ENCODE data around the gene MRPL24.
A peak's percentile ranks its signal among the peaks of the same experiment; 100 is the strongest.

MRPL24 gene

GRCh38 chr1:156733989-156734584 is 6.8 kb downstream of the MRPL24 start:
- no peak overlapping the region for H3K4me3 ChIP-seq (ENCODE audit: low read length)
- peaks cover 3% of the 10 kb centered on the region; the same call in 1 of the 2 replicates for H3K4me1 ChIP-seq (ENCODE audit: low read length)
- no peak for DNase-seq
- no peaks in the 10 kb centered on the region for H4K20me1 ChIP-seq (ENCODE audit: insufficient read depth, low read length)
- H3K9me2 ChIP-seq (replicated peaks; ENCODE audit: insufficient read depth, low read length), result no peaks in the 10 kb centered on the region
- H3K4me2 ChIP-seq (ENCODE audit: low read depth, low read length), result no peak overlapping the region
- no peak overlapping the region for H2AFZ ChIP-seq (ENCODE audit: low read length)
- H3F3A ChIP-seq (ENCODE audit: insufficient read depth, low read length), result peaks cover 12% of the 10 kb centered on the region
- TF ChIP-seq EZH2phosphoT487 (IDR thresholded peaks at IDR 0.05; ENCODE audit: low read length) (no peak), CTCF (IDR thresholded peaks at IDR 0.05; ENCODE audit: low read length) (no peak), EZH2 (optimal IDR thresholded peaks at IDR 0.05; ENCODE audit: low read depth, low read length) (no peak)
- no peak overlapping the region for H3K9ac ChIP-seq (ENCODE audit: low read length)
- no peaks in the 10 kb centered on the region for H3K36me3 ChIP-seq (replicated peaks; ENCODE audit: insufficient read depth, low read length)
- no peaks in the 10 kb centered on the region for H3K9me3 ChIP-seq (replicated peaks; ENCODE audit: insufficient read depth, low read length)
- H3K27ac ChIP-seq (ENCODE audit: low read length), result no peak overlapping the region
- H3K27me3 ChIP-seq (replicated peaks; ENCODE audit: insufficient read depth, low read length), result no peaks in the 10 kb centered on the region
- H3K79me2 ChIP-seq (ENCODE audit: low read length), result peaks cover 19% of the 10 kb centered on the region

- Histone ChIP-seq H3K79me2 (ENCODE audit: low read length) (peaks cover 60% of the 10 kb centered on the region), H3K9ac (ENCODE audit: low read length) (peak within 1 kb of the TSS; percentile 85), H2AFZ (ENCODE audit: low read length) (peak within 1 kb of the TSS; percentile 90), H3F3A (ENCODE audit: insufficient read depth, low read length) (peaks cover 32% of the 10 kb centered on the region), H3K4me3 (ENCODE audit: low read length) (peak within 1 kb of the TSS; percentile 95), H3K4me2 (ENCODE audit: low read depth, low read length) (peak within 1 kb of the TSS; percentile 97), H3K9me2 (replicated peaks; ENCODE audit: insufficient read depth, low read length) (no peaks in the 10 kb centered on the region), H3K4me1 (ENCODE audit: low read length) (peaks cover 16% of the 10 kb centered on the region), H3K27ac (ENCODE audit: low read length) (peak within 1 kb of the TSS; percentile 56), H3K36me3 (replicated peaks; ENCODE audit: insufficient read depth, low read length) (peaks cover 7% of the 10 kb centered on the region), H3K9me3 (replicated peaks; ENCODE audit: insufficient read depth, low read length) (no peaks in the 10 kb centered on the region), H4K20me1 (ENCODE audit: insufficient read depth, low read length) (peaks cover 18% of the 10 kb centered on the region), H3K27me3 (replicated peaks; ENCODE audit: insufficient read depth, low read length) (no peaks in the 10 kb centered on the region)
- TF ChIP-seq CTCF (IDR thresholded peaks at IDR 0.05; ENCODE audit: low read length), result no peak
- no peak for TF ChIP-seq EZH2 (optimal IDR thresholded peaks at IDR 0.05; ENCODE audit: low read depth, low read length)
- no peak for TF ChIP-seq EZH2phosphoT487 (IDR thresholded peaks at IDR 0.05; ENCODE audit: low read length)
- DNase-seq, result peak; percentile 100
These were observed 12.1 kb downstream of the MRPL24 start, which contains the start of gene ISG20L2 for GRCh38 chr1:156728599-156729462. Gene ISG20L2 (minus strand): TSS chr1:156728766. CDS start chr1:156727652, 1,114 bp downstream.

GRCh38 chr1:156727926-156728598 is 12.8 kb downstream of the MRPL24 start, which contains the start of gene METTL25B:
Gene METTL25B (plus strand): TSS chr1:156728469. CDS start chr1:156729105, 636 bp downstream.
- no peak for TF ChIP-seq EZH2phosphoT487 (IDR thresholded peaks at IDR 0.05; ENCODE audit: low read length)
- TF ChIP-seq CTCF (IDR thresholded peaks at IDR 0.05; ENCODE audit: low read length), result no peak
- TF ChIP-seq EZH2 (optimal IDR thresholded peaks at IDR 0.05; ENCODE audit: low read depth, low read length), result no peak
- peak; percentile 93 for DNase-seq
- peak within 1 kb of the TSS; percentile 85 for H3K9ac ChIP-seq (ENCODE audit: low read length)
- H3K4me1 ChIP-seq (ENCODE audit: low read length), result peaks cover 16% of the 10 kb centered on the region
- H3K9me2 ChIP-seq (replicated peaks; ENCODE audit: insufficient read depth, low read length), result no peaks in the 10 kb centered on the region
- H4K20me1 ChIP-seq (ENCODE audit: insufficient read depth, low read length), result peaks cover 21% of the 10 kb centered on the region
- H3K4me2 ChIP-seq (ENCODE audit: low read depth, low read length), result peak within 1 kb of the TSS; percentile 97
- no peaks in the 10 kb centered on the region for H3K9me3 ChIP-seq (replicated peaks; ENCODE audit: insufficient read depth, low read length)
- peaks cover 14% of the 10 kb centered on the region for H3K36me3 ChIP-seq (replicated peaks; ENCODE audit: insufficient read depth, low read length)
- H3K27me3 ChIP-seq (replicated peaks; ENCODE audit: insufficient read depth, low read length), result no peaks in the 10 kb centered on the region
- peaks cover 67% of the 10 kb centered on the region for H3K79me2 ChIP-seq (ENCODE audit: low read length)
- H3K27ac ChIP-seq (ENCODE audit: low read length), result peak within 1 kb of the TSS; percentile 56
- peaks cover 32% of the 10 kb centered on the region for H3F3A ChIP-seq (ENCODE audit: insufficient read depth, low read length)
- peak within 1 kb of the TSS; percentile 90 for H2AFZ ChIP-seq (ENCODE audit: low read length)
- peak within 1 kb of the TSS; percentile 95 for H3K4me3 ChIP-seq (ENCODE audit: low read length)

Measured in MM.1S (cell line).